Measurements from ENCODE around the gene IER5L.

DNA sequence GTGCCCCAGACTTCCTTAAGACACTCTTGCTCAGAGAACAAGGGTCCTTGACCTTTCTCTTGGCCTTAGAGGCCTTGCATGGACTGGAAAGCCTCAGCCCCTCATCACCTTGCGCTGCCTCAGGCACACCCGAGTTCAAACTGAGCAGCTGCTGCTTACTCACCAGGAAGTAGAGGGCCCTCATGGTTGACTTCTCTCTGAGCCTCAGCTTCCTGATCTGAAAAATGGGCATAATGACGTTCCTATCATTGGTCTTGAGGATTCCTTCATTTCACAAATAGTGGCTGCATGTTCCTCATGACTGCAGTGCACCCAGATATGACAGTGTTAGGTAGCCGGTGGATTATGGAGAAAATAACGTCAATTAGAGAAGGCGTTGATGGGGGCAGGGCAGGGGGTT is 28.6 kb downstream of the IER5L start:
- TF ChIP-seq, protein P1, sequence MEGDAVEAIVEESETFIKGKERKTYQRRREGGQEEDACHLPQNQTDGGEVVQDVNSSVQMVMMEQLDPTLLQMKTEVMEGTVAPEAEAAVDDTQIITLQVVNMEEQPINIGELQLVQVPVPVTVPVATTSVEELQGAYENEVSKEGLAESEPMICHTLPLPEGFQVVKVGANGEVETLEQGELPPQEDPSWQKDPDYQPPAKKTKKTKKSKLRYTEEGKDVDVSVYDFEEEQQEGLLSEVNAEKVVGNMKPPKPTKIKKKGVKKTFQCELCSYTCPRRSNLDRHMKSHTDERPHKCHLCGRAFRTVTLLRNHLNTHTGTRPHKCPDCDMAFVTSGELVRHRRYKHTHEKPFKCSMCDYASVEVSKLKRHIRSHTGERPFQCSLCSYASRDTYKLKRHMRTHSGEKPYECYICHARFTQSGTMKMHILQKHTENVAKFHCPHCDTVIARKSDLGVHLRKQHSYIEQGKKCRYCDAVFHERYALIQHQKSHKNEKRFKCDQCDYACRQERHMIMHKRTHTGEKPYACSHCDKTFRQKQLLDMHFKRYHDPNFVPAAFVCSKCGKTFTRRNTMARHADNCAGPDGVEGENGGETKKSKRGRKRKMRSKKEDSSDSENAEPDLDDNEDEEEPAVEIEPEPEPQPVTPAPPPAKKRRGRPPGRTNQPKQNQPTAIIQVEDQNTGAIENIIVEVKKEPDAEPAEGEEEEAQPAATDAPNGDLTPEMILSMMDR (tag by site-specific recombination; IDR thresholded peaks at IDR 0.05) = no peak
- TF ChIP-seq FEZF1 (tag by site-specific recombination; IDR thresholded peaks at IDR 0.05) (no peak), ZNF146 (tag by site-specific recombination; IDR thresholded peaks at IDR 0.05) (no peak), SP2 (tag by site-specific recombination; IDR thresholded peaks at IDR 0.05) (no peak)
- TF ChIP-seq, protein P2, sequence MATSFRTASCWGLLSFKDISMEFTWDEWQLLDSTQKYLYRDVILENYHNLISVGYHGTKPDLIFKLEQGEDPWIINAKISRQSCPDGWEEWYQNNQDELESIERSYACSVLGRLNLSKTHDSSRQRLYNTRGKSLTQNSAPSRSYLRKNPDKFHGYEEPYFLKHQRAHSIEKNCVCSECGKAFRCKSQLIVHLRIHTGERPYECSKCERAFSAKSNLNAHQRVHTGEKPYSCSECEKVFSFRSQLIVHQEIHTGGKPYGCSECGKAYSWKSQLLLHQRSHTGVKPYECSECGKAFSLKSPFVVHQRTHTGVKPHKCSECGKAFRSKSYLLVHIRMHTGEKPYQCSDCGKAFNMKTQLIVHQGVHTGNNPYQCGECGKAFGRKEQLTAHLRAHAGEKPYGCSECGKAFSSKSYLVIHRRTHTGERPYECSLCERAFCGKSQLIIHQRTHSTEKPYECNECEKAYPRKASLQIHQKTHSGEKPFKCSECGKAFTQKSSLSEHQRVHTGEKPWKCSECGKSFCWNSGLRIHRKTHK (tag by site-specific recombination; IDR thresholded peaks at IDR 0.05) = no peak
- TF ChIP-seq, protein P3, sequence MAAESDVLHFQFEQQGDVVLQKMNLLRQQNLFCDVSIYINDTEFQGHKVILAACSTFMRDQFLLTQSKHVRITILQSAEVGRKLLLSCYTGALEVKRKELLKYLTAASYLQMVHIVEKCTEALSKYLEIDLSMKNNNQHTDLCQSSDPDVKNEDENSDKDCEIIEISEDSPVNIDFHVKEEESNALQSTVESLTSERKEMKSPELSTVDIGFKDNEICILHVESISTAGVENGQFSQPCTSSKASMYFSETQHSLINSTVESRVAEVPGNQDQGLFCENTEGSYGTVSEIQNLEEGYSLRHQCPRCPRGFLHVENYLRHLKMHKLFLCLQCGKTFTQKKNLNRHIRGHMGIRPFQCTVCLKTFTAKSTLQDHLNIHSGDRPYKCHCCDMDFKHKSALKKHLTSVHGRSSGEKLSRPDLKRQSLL (tag by site-specific recombination; IDR thresholded peaks at IDR 0.05) = no peak
- TF ChIP-seq, protein P4, sequence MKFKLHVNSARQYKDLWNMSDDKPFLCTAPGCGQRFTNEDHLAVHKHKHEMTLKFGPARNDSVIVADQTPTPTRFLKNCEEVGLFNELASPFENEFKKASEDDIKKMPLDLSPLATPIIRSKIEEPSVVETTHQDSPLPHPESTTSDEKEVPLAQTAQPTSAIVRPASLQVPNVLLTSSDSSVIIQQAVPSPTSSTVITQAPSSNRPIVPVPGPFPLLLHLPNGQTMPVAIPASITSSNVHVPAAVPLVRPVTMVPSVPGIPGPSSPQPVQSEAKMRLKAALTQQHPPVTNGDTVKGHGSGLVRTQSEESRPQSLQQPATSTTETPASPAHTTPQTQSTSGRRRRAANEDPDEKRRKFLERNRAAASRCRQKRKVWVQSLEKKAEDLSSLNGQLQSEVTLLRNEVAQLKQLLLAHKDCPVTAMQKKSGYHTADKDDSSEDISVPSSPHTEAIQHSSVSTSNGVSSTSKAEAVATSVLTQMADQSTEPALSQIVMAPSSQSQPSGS (tag by site-specific recombination; IDR thresholded peaks at IDR 0.05; ENCODE audit: low read depth) = no peak
